GM12878 (cell line): ENCODE measurements around the gene NDUFC2. TPM values are rescaled to one million over a fixed set of nuclear protein-coding genes. Genes with fewer than 3 reads are reported as not detected.

Source experiments
- ATF7 ChIP-seq: fragments of 450-650 bp; IDR thresholded peaks from 2 replicates; pipeline ENCODE4 v1.6.1; 2016; ENCODE audit warnings: low read depth, mild to moderate bottlenecking
- BHLHE40 ChIP-seq, 2 experiments: fragments of 450-650 bp in 1 of 2; IDR thresholded peaks; 2 replicates each; pipeline ENCODE4 v1.6.1; 2011 to 2017; ENCODE audit warnings: low read depth in 2 of 2, borderline replicate concordance in 1 of 2, improper control_type of control experiment in 1 of 2, low read length in 1 of 2, mild to moderate bottlenecking in 1 of 2
- CBFB ChIP-seq: IDR thresholded peaks from 2 replicates; pipeline ENCODE4 v1.6.1; 2016; ENCODE audit warnings: antibody characterized with exemption, low read depth
- CHD1 ChIP-seq: IDR thresholded peaks from 2 replicates; pipeline ENCODE4 v1.6.1; 2012; ENCODE audit warnings: low read depth, low read length, improper control_type of control experiment
- CREB1 ChIP-seq: IDR thresholded peaks from 2 replicates; pipeline ENCODE4 v1.6.1; 2012; ENCODE audit warnings: low read depth, mild to moderate bottlenecking, inconsistent platforms
- E2F4 ChIP-seq: IDR thresholded peaks from 2 replicates; pipeline ENCODE4 v1.6.1; 2012; ENCODE audit warnings: low read depth, low read length, improper control_type of control experiment
- FOXK2 ChIP-seq: fragments of 450-650 bp; IDR thresholded peaks from 2 replicates; pipeline ENCODE4 v1.6.1; 2017; ENCODE audit warnings: mild to moderate bottlenecking, moderate library complexity
- HSF1 ChIP-seq: fragments of 150-350 bp; IDR thresholded peaks from 2 replicates; pipeline ENCODE4 v1.6.1; 2014; ENCODE audit warnings: mild to moderate bottlenecking, low read depth, low read length
- NKRF ChIP-seq: fragments of 450-650 bp; conservative IDR thresholded peaks from 2 replicates; pipeline ENCODE4 v1.6.1; 2017; ENCODE audit warnings: mild to moderate bottlenecking, moderate library complexity
- PAX5 ChIP-seq: IDR thresholded peaks from 2 replicates; pipeline ENCODE4 v1.6.1; 2011; ENCODE audit warnings: low read depth, low read length, borderline replicate concordance
- PBX3 ChIP-seq: IDR thresholded peaks from 2 replicates; pipeline ENCODE4 v1.6.1; 2011; ENCODE audit warnings: mild to moderate bottlenecking, low read depth, low read length, moderate library complexity; ENCODE audit not compliant: insufficient replicate concordance
- RAD51 ChIP-seq: fragments of 450-650 bp; IDR thresholded peaks from 2 replicates; pipeline ENCODE4 v1.6.1; 2016; ENCODE audit warnings: moderate library complexity, mild to moderate bottlenecking, inconsistent platforms
- RB1 ChIP-seq: fragments of 450-650 bp; formaldehyde crosslinking; IDR thresholded peaks from 2 replicates; pipeline ENCODE4 v1.6.1; 2017; ENCODE audit warnings: mild to moderate bottlenecking, borderline replicate concordance
- RCOR1 ChIP-seq: conservative IDR thresholded peaks from 2 replicates; pipeline ENCODE4 v1.6.1; 2012; ENCODE audit warnings: low read depth, low read length, improper control_type of control experiment
- SREBF1 ChIP-seq: IDR thresholded peaks from 2 replicates; pipeline ENCODE4 v1.6.1; 2012; ENCODE audit warnings: mild to moderate bottlenecking, low read length
- SRF ChIP-seq, 2 experiments: IDR thresholded peaks; 2 replicates each; pipeline ENCODE4 v1.6.1; 2011; ENCODE audit warnings: low read depth in 2 of 2, low read length in 2 of 2, mild to moderate bottlenecking in 1 of 2, moderate library complexity in 1 of 2
- SUPT20H ChIP-seq: IDR thresholded peaks from 2 replicates; pipeline ENCODE4 v1.6.1; 2011; ENCODE audit warnings: low read depth, mild to moderate bottlenecking, low read length, moderate library complexity, borderline replicate concordance; ENCODE audit not compliant: control insufficient read depth
- TCF3 ChIP-seq: IDR thresholded peaks from 2 replicates; pipeline ENCODE4 v1.6.1; 2012; ENCODE audit warnings: low read depth, mild to moderate bottlenecking, low read length, borderline replicate concordance; ENCODE audit not compliant: insufficient read depth
- ZBTB4 ChIP-seq: fragments of 450-650 bp; formaldehyde crosslinking; IDR thresholded peaks from 2 replicates; pipeline ENCODE4 v1.4.0; 2022; ENCODE audit warnings: mild to moderate bottlenecking, moderate library complexity
- ZNF24 ChIP-seq: fragments of 450-650 bp; IDR thresholded peaks from 2 replicates; pipeline ENCODE4 v1.6.1; 2017; ENCODE audit warnings: antibody characterized with exemption, mild to moderate bottlenecking
- polyA plus RNA-seq, 11 experiments: library from polyadenylated mRNA; depleted of rRNA in 4 of 11; unstranded in 6 of 11; stranded (reverse) in 5 of 11; fragments of >200 nt; fragmentation: Nextera tagmentation in 4 of 11; fragmentation: Illumina TruSeq in 1 of 11; extraction: Ambion mirVana in 4 of 11; extraction: Trizol in 1 of 11; gene quantifications; 1 replicate in 1 of 11; 2 replicates in 10 of 11; pipeline versions ENCODE4 v1.2.1 to v1.2.3, GENCODE V29; 2011 to 2016; ENCODE audit warnings: inconsistent platforms in 2 of 11, missing spikeins in 2 of 11, low read depth in 1 of 11
- total RNA-seq, 4 experiments: library from RNA; depleted of rRNA in 3 of 4; stranded (reverse); fragments of >200 nt in 3 of 4; fragmentation: Illumina TruSeq in 1 of 4; extraction: Trizol in 1 of 4; gene quantifications; 2 replicates each; pipeline versions ENCODE4 v1.2.1 to v1.2.3, GENCODE V29; 2013 to 2021

NDUFC2 gene
- total and polyA plus RNA-seq, 10 of the 15 experiments (the other 5 are each of a cell fraction or from before 2014, with no cell fraction given): 103 to 529 (median 192) TPM

- TF ChIP-seq CBFB (peak; percentile 93), RB1 (no peak), PAX5 (peak; percentile 58; the same call in 1 of the 2 replicates), ZBTB4 (no peak), RAD51 (no peak), ATF7 (no peak), CHD1 (0 out of 2 replicates have a peak, but pooled peaks have one; percentile 60), E2F4 (no peak), FOXK2 (peak; percentile 62; the same call in 1 of the 2 replicates), SREBF1 (no peak), BHLHE40 (IDR thresholded peaks at IDR 0.05; ENCODE audit: borderline replicate concordance in 1 of 2, low read depth in 2 of 2, low read length in 1 of 2) (peak; percentile 90 to 91), NKRF (0 out of 2 replicates have a peak, but pooled peaks have one; percentile 60), TCF3 (0 out of 2 replicates have a peak, but pooled peaks have one; percentile 25), PBX3 (peak; percentile 1), HSF1 (no peak), SUPT20H (no peak), SRF (IDR thresholded peaks at IDR 0.05; ENCODE audit: low read depth in 2 of 2, low read length in 2 of 2) (peak in 1 of 2 experiments; percentile 86; a peak in 2 of 4 replicates), CREB1 (peak; percentile 72; the same call in 1 of the 2 replicates), RCOR1 (0 out of 2 replicates have a peak, but pooled peaks have one; percentile 13), ZNF24 (peak; percentile 43; the same call in 1 of the 2 replicates)
Observed at GRCh38 chr11:78079232-78080083, at the start of gene NDUFC2 (continued).
